ENCODE data around the gene DIRAS3. TPM values are rescaled to one million over a fixed set of nuclear protein-coding genes. Genes with fewer than 3 reads are reported as not detected.
A peak's percentile ranks its signal among the peaks of the same experiment; 100 is the strongest.

DIRAS3 gene
- 5.9 and 7.4 TPM in 2 replicates for total RNA-seq
- long read RNA-seq, transcript DIRAS3-202 (2 exons, 1,481 nt) = major isoform, 27 of 29 reads
- long read RNA-seq, partial matches to known transcripts = 1 of 29 reads
- long read RNA-seq, other reads (novel, unspliced or antisense) = 1 of 29 reads

GRCh38 chr1:68049941-68050878 is at the start of gene DIRAS3:
Gene DIRAS3, minus strand, starts transcription at chr1:68050627. Its CDS starts 3,330 bp downstream, at chr1:68047297.
- Mint-ChIP-seq H3K4me3 (ENCODE audit: low read depth) (peak within 1 kb of the TSS; percentile 66), H3K27me3 (peaks cover 27% of the 10 kb centered on the region), H3K9me3 (ENCODE audit: low read depth) (no peaks in the 10 kb centered on the region), H3K27ac (peak within 1 kb of the TSS; percentile 33), H3K36me3 (ENCODE audit: insufficient read depth) (no peaks in the 10 kb centered on the region), H3K4me1 (ENCODE audit: low read depth) (peaks cover 6% of the 10 kb centered on the region)
- no peak for DNase-seq (ENCODE audit: low spot score, unreplicated experiment)
- no peak for TF ChIP-seq CTCF (IDR thresholded peaks at IDR 0.05; ENCODE audit: unreplicated experiment)

GRCh38 chr1:68093737-68094136 is 43.3 kb upstream of the DIRAS3 start:
- Mint-ChIP-seq H3K4me1 (ENCODE audit: low read depth) (no peaks in the 10 kb centered on the region), H3K27ac (no peak overlapping the region), H3K27me3 (no peaks in the 10 kb centered on the region), H3K4me3 (ENCODE audit: low read depth) (no peak overlapping the region), H3K9me3 (ENCODE audit: low read depth) (peaks cover 38% of the 10 kb centered on the region), H3K36me3 (ENCODE audit: insufficient read depth) (peaks cover 10% of the 10 kb centered on the region)
- TF ChIP-seq CTCF (IDR thresholded peaks at IDR 0.05; ENCODE audit: unreplicated experiment) = no peak
- no peak for DNase-seq (ENCODE audit: low spot score, unreplicated experiment)

DNA sequence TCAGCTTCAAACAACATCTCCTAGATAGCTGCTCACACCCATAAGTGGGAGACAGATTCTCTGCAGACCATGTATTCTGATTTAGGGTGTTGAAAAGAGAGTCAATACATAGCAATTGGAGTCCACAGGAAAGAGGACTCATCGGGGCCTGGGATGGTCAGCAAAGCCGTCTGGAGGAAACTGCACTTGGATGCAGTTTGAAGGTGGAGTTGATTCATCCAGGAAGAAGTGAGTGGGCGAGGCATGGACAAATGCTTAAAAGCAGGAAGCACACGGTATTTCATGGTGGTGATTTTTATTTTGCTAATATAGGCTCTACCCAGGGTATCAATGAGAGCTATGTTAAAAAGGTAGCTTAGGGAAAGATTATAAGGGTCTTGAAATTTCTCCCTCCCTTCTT is 36.8 kb upstream of the DIRAS3 start:
- no peak overlapping the region for H3K4me3 Mint-ChIP-seq (ENCODE audit: low read depth)
- no peak for DNase-seq (ENCODE audit: low spot score, unreplicated experiment)
- no peaks in the 10 kb centered on the region for H3K4me1 Mint-ChIP-seq (ENCODE audit: low read depth)
- no peak overlapping the region for H3K27ac Mint-ChIP-seq
- H3K27me3 Mint-ChIP-seq = no peaks in the 10 kb centered on the region
- no peak for TF ChIP-seq CTCF (IDR thresholded peaks at IDR 0.05; ENCODE audit: unreplicated experiment)
- peaks cover 32% of the 10 kb centered on the region for H3K9me3 Mint-ChIP-seq (ENCODE audit: low read depth)
- peaks cover under 1% of the 10 kb centered on the region for H3K36me3 Mint-ChIP-seq (ENCODE audit: insufficient read depth)

GRCh38 chr1:68085752-68086151 is 35.3 kb upstream of the DIRAS3 start:
- no peak for DNase-seq (ENCODE audit: low spot score, unreplicated experiment)
- Mint-ChIP-seq H3K27me3 (no peaks in the 10 kb centered on the region), H3K9me3 (ENCODE audit: low read depth) (peaks cover 21% of the 10 kb centered on the region), H3K4me3 (ENCODE audit: low read depth) (no peak overlapping the region), H3K36me3 (ENCODE audit: insufficient read depth) (no peaks in the 10 kb centered on the region), H3K27ac (no peak overlapping the region), H3K4me1 (ENCODE audit: low read depth) (no peaks in the 10 kb centered on the region)
- TF ChIP-seq CTCF (IDR thresholded peaks at IDR 0.05; ENCODE audit: unreplicated experiment) = no peak

GRCh38 chr1:68083686-68084085 is 33.3 kb upstream of the DIRAS3 start:
- no peak for TF ChIP-seq CTCF (IDR thresholded peaks at IDR 0.05; ENCODE audit: unreplicated experiment)
- H3K9me3 Mint-ChIP-seq (ENCODE audit: low read depth) = peaks cover 3% of the 10 kb centered on the region
- H3K4me3 Mint-ChIP-seq (ENCODE audit: low read depth) = no peak overlapping the region
- H3K4me1 Mint-ChIP-seq (ENCODE audit: low read depth) = no peaks in the 10 kb centered on the region
- no peak for DNase-seq (ENCODE audit: low spot score, unreplicated experiment)
- H3K36me3 Mint-ChIP-seq (ENCODE audit: insufficient read depth) = no peaks in the 10 kb centered on the region
- H3K27me3 Mint-ChIP-seq = no peaks in the 10 kb centered on the region
- H3K27ac Mint-ChIP-seq = no peak overlapping the region
